A549 (cell line): Measurements from ENCODE around the gene EPHA5. TPM values are rescaled to one million over a fixed set of nuclear protein-coding genes. Genes with fewer than 3 reads are reported as not detected.

Experiments used
- ATAC-seq, 2 experiments: fragments of 200-7000 bp in 1 of 2; fragments of >200 bp in 1 of 2; cut with Nextera tagmentation in 1 of 2; cut with Tn5 transposase in 1 of 2; 3 replicates each; pipeline versions ENCODE4 v1.8.0 to v1.9.1; 2018 to 2020; ENCODE audit warnings: mild to moderate bottlenecking in 1 of 2, moderate library complexity in 1 of 2
- CTCF ChIA-PET: fragments of 300-600 bp; sonication (Branson Sonifier 250); formaldehyde crosslinking; extraction: SDS; loops from one replicate; lab custom pipeline; 2021; ENCODE audit warnings: antibody characterized with exemption, inconsistent platforms; lab: Yijun Ruan, JAX
- POLR2A ChIA-PET: fragments of 350-600 bp; formaldehyde crosslinking; extraction: SDS; loops from one replicate; lab custom pipeline; 2021; ENCODE audit warnings: antibody characterized with exemption, inconsistent platforms; lab: Yijun Ruan, JAX
- DNase-seq, 2 experiments: peaks; one replicate each; pipeline versions ENCODE4 v3.0.0 to v3.0.0-alpha.2; 2011 to 2016; ENCODE audit warnings: low read depth in 1 of 2, low spot score in 1 of 2
- FAIRE-seq: peaks from 2 replicates; lab custom pipeline; 2011; peaks lifted over from hg19 to GRCh38; lab: Jason Lieb, UNC
- H3K27ac ChIP-seq, 2 experiments: fragments of >200 bp; sonication (Bioruptor Twin); formaldehyde crosslinking; 3 replicates each; pipeline ENCODE4 v1.5.1; 2016 to 2017
- H3K4me1 ChIP-seq: fragments of >200 bp; sonication (Bioruptor Twin); formaldehyde crosslinking; 3 replicates; pipeline ENCODE4 v1.6.1; 2016
- H3K4me2 ChIP-seq: fragments of >200 bp; sonication (Bioruptor Twin); formaldehyde crosslinking; 3 replicates; pipeline ENCODE4 v1.6.1; 2016
- H3K4me3 ChIP-seq: fragments of >200 bp; sonication (Bioruptor Twin); formaldehyde crosslinking; 3 replicates; pipeline ENCODE4 v1.5.1; 2016
- H3K9me3 ChIP-seq: fragments of >200 bp; sonication (Bioruptor Twin); formaldehyde crosslinking; 3 replicates; pipeline ENCODE4 v1.6.1; 2016
- BCL3 ChIP-seq: fragments of >200 bp; sonication (Bioruptor Twin); formaldehyde crosslinking; IDR thresholded peaks from 3 replicates; pipeline ENCODE4 v1.6.1; 2016
- CBX2 ChIP-seq: fragments of 200-600 bp; sonication (generic); IDR thresholded peaks from 2 replicates; pipeline ENCODE4 v1.6.1; 2016; ENCODE audit warnings: low read depth, mild to moderate bottlenecking, borderline replicate concordance
- CHD2 ChIP-seq: fragments of 150-350 bp; IDR thresholded peaks from 2 replicates; pipeline ENCODE4 v1.6.1; 2014; ENCODE audit warnings: low read length; ENCODE audit not compliant: partially characterized antibody
- CTCF ChIP-seq: fragments of >200 bp; sonication (Bioruptor Twin); formaldehyde crosslinking; IDR thresholded peaks from 3 replicates; pipeline ENCODE4 v1.5.1; 2016
- EHMT2 ChIP-seq: fragments of 200-600 bp; sonication (generic); IDR thresholded peaks from 2 replicates; pipeline ENCODE4 v1.6.1; 2016; ENCODE audit warnings: antibody characterized with exemption, low read depth, mild to moderate bottlenecking, moderate library complexity
- ELK1 ChIP-seq: fragments of 150-350 bp; IDR thresholded peaks from 2 replicates; pipeline ENCODE4 v1.6.1; 2014; ENCODE audit warnings: low read depth, mild to moderate bottlenecking, low read length
- HDAC2 ChIP-seq: fragments of 200-600 bp; sonication (generic); IDR thresholded peaks from 2 replicates; pipeline ENCODE4 v1.6.1; 2016
- JUN ChIP-seq, 2 experiments: fragments of >200 bp; sonication (Bioruptor Twin); formaldehyde crosslinking; IDR thresholded peaks; 2 replicates in 1 of 2; 3 replicates in 1 of 2; pipeline ENCODE4 v1.6.1; 2016 to 2017
- JUNB ChIP-seq: fragments of >200 bp; sonication (Bioruptor Twin); formaldehyde crosslinking; IDR thresholded peaks from 2 replicates; pipeline ENCODE4 v1.6.1; 2016
- MAFK ChIP-seq: fragments of 450-650 bp; IDR thresholded peaks from 2 replicates; pipeline ENCODE4 v1.6.1; 2014; ENCODE audit not compliant: partially characterized antibody
- NR3C1 ChIP-seq: fragments of >200 bp; sonication (Bioruptor Twin); formaldehyde crosslinking; IDR thresholded peaks from 3 replicates; pipeline ENCODE4 v1.6.1; 2017
- PHF8 ChIP-seq: fragments of 200-600 bp; sonication (generic); IDR thresholded peaks from 2 replicates; pipeline ENCODE4 v1.6.1; 2016; ENCODE audit warnings: low read depth, mild to moderate bottlenecking, antibody characterized with exemption, moderate library complexity, borderline replicate concordance
- WGBS: methylation state at CpG from one replicate; pipeline ENCODE4 v1.1.6; 2017; ENCODE audit errors: missing lambda C conversion rate; 5-methylcytosine and 5-hydroxymethylcytosine counted together
- polyA plus RNA-seq, 4 experiments: library from polyadenylated mRNA; depleted of rRNA in 3 of 4; stranded (reverse); fragments of >200 nt; fragmentation: RNase III in 1 of 4; extraction: RNeasy Plus Mini Kit Qiagen cat#74134 plus additional on column Dnase treatment in 1 of 4; gene quantifications; 2 replicates in 3 of 4; 3 replicates in 1 of 4; pipeline ENCODE4 v1.2.3, GENCODE V29; 2011 to 2017
- TF ChIP-seq, protein P1 (sequence below): IDR thresholded peaks from 2 replicates; pipeline ENCODE4 v1.6.1; 2012; ENCODE audit warnings: low read depth, borderline replicate concordance
- TF ChIP-seq, protein P2 (sequence below): fragments of 200-600 bp; sonication (generic); IDR thresholded peaks from 2 replicates; pipeline ENCODE4 v1.6.1; 2016; ENCODE audit warnings: antibody characterized with exemption, mild to moderate bottlenecking, moderate library complexity

The EPHA5 gene
- polyA plus RNA-seq, 2 of the 4 experiments (the other 2 are of a cell fraction): 0.96 to 1.1 TPM

- no peak for FAIRE-seq
These were observed 15.3 kb downstream of the EPHA5 start for GRCh38 chr4:65654976-65655375.

More at GRCh38 chr4:65654976-65655375, 15.3 kb downstream of the EPHA5 start:
- H3K27ac ChIP-seq: no peak overlapping the region
- H3K4me3 ChIP-seq: no peak overlapping the region
- no peak overlapping the region for H3K4me2 ChIP-seq
- no peak for DNase-seq
- no peaks in the 10 kb centered on the region for H3K9me3 ChIP-seq
- ATAC-seq: no peak
- TF ChIP-seq, protein P1, sequence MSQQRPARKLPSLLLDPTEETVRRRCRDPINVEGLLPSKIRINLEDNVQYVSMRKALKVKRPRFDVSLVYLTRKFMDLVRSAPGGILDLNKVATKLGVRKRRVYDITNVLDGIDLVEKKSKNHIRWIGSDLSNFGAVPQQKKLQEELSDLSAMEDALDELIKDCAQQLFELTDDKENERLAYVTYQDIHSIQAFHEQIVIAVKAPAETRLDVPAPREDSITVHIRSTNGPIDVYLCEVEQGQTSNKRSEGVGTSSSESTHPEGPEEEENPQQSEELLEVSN: no peak
- TF ChIP-seq CBX2: no peak
- no peak for TF ChIP-seq HDAC2
- no peak for TF ChIP-seq EHMT2
- TF ChIP-seq BCL3: no peak
- no peak for TF ChIP-seq JUNB
- no peak for TF ChIP-seq MAFK
- TF ChIP-seq ELK1: no peak
- no peak for TF ChIP-seq PHF8
- no peak for TF ChIP-seq JUN (IDR thresholded peaks at IDR 0.05)
- TF ChIP-seq, protein P2, sequence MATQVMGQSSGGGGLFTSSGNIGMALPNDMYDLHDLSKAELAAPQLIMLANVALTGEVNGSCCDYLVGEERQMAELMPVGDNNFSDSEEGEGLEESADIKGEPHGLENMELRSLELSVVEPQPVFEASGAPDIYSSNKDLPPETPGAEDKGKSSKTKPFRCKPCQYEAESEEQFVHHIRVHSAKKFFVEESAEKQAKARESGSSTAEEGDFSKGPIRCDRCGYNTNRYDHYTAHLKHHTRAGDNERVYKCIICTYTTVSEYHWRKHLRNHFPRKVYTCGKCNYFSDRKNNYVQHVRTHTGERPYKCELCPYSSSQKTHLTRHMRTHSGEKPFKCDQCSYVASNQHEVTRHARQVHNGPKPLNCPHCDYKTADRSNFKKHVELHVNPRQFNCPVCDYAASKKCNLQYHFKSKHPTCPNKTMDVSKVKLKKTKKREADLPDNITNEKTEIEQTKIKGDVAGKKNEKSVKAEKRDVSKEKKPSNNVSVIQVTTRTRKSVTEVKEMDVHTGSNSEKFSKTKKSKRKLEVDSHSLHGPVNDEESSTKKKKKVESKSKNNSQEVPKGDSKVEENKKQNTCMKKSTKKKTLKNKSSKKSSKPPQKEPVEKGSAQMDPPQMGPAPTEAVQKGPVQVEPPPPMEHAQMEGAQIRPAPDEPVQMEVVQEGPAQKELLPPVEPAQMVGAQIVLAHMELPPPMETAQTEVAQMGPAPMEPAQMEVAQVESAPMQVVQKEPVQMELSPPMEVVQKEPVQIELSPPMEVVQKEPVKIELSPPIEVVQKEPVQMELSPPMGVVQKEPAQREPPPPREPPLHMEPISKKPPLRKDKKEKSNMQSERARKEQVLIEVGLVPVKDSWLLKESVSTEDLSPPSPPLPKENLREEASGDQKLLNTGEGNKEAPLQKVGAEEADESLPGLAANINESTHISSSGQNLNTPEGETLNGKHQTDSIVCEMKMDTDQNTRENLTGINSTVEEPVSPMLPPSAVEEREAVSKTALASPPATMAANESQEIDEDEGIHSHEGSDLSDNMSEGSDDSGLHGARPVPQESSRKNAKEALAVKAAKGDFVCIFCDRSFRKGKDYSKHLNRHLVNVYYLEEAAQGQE: no peak
- no peak for TF ChIP-seq CTCF
- no peak for TF ChIP-seq NR3C1
- no peak for TF ChIP-seq CHD2
- H3K4me1 ChIP-seq: 0 out of 3 replicates have a peak, but pooled peaks cover 10% of the 10 kb centered on the region
- ChIA-PET CTCF (no interaction called here), POLR2A (no interaction called here)
- WGBS: 78% methylated on average over 1 of the region's 1 CpG
